Activated T-helper 17 cell treated with anti-CD3 and anti-CD28 coated beads, Interleukin-2, amount 50 U/mL, for 72 hours (primary cell): ENCODE data around the gene IDH3G. TPM values are rescaled to one million over a fixed set of nuclear protein-coding genes. Genes with fewer than 3 reads are reported as not detected.
A peak's percentile ranks its signal among the peaks of the same experiment; 100 is the strongest.

Experiments used
- ATAC-seq: fragments of 150-1000 bp; cut with Tn5 transposase; replicated peaks from 2 replicates; pipeline ENCODE4 v1.10.0; 2021; ENCODE audit warnings: mild to moderate bottlenecking, moderate library complexity
- H3K27ac Mint-ChIP-seq: one replicate; pipeline ENCODE4 v1.8.0; 2022; ENCODE audit warnings: mixed read lengths
- H3K27me3 Mint-ChIP-seq: one replicate; pipeline ENCODE4 v1.8.0; 2022; ENCODE audit warnings: mixed read lengths
- H3K36me3 Mint-ChIP-seq: one replicate; pipeline ENCODE4 v1.8.0; 2022; ENCODE audit warnings: low read depth, mild to moderate bottlenecking, mixed read lengths
- H3K4me1 Mint-ChIP-seq: one replicate; pipeline ENCODE4 v1.8.0; 2022; ENCODE audit warnings: mixed read lengths
- H3K4me3 Mint-ChIP-seq: one replicate; pipeline ENCODE4 v1.8.0; 2022; ENCODE audit warnings: mild to moderate bottlenecking, mixed read lengths
- H3K9me3 Mint-ChIP-seq: one replicate; pipeline ENCODE4 v1.8.0; 2022; ENCODE audit warnings: mixed read lengths
- total RNA-seq, 2 donors: library from RNA; stranded (reverse); gene quantifications; one replicate each; pipeline ENCODE4 v1.2.3, GENCODE V29; 2022

The IDH3G gene
- total RNA-seq, result 10 to 100 TPM; 62.0 to 82.2 TPM

- Mint-ChIP-seq H3K9me3 (no peaks in the 10 kb centered on the region), H3K27me3 (no peaks in the 10 kb centered on the region), H3K4me3 (peak within 1 kb of the TSS; percentile 85), H3K27ac (peak within 1 kb of the TSS; percentile 86), H3K4me1 (no peaks in the 10 kb centered on the region), H3K36me3 (peaks cover 47% of the 10 kb centered on the region)
- peak; percentile 98 for ATAC-seq
Measured at GRCh38 chrX:153794018-153794896, at the start of gene IDH3G, which contains the start of gene SSR4. IDH3G (minus strand) TSS chrX:153794375; CDS start chrX:153794326, 49 bp downstream. SSR4 (plus strand) TSS chrX:153794668; CDS start chrX:153794688, 20 bp downstream.

- H3K36me3 Mint-ChIP-seq, result no peaks in the 10 kb centered on the region
Measured at GRCh38 chrX:153836921-153837320, 42.7 kb upstream of the IDH3G start.

GRCh38 chrX:153832728-153833127 lies 38.6 kb upstream of the IDH3G start:
- H3K36me3 Mint-ChIP-seq, result no peaks in the 10 kb centered on the region
- H3K4me1 Mint-ChIP-seq, result peaks cover under 1% of the 10 kb centered on the region
- no peak overlapping the region for H3K4me3 Mint-ChIP-seq
- no peak for ATAC-seq
- no peak overlapping the region for H3K27ac Mint-ChIP-seq
- no peaks in the 10 kb centered on the region for H3K9me3 Mint-ChIP-seq
- H3K27me3 Mint-ChIP-seq, result no peaks in the 10 kb centered on the region

More at GRCh38 chrX:153836921-153837320, 42.7 kb upstream of the IDH3G start:
- no peak for ATAC-seq
- no peak overlapping the region for H3K27ac Mint-ChIP-seq
- H3K9me3 Mint-ChIP-seq, result no peaks in the 10 kb centered on the region
- no peaks in the 10 kb centered on the region for H3K27me3 Mint-ChIP-seq
- H3K4me3 Mint-ChIP-seq, result no peak overlapping the region
- no peaks in the 10 kb centered on the region for H3K4me1 Mint-ChIP-seq

- H3K36me3 Mint-ChIP-seq, result no peaks in the 10 kb centered on the region
- ATAC-seq, result no peak
- H3K9me3 Mint-ChIP-seq, result no peaks in the 10 kb centered on the region
- H3K4me3 Mint-ChIP-seq, result peak overlapping the region; percentile 43
- peaks cover 9% of the 10 kb centered on the region for H3K4me1 Mint-ChIP-seq
- H3K27me3 Mint-ChIP-seq, result no peaks in the 10 kb centered on the region
- H3K27ac Mint-ChIP-seq, result no peak overlapping the region
Measured at GRCh38 chrX:153831429-153832150, 37.4 kb upstream of the IDH3G start.

GRCh38 chrX:153830640-153831428 lies 36.7 kb upstream of the IDH3G start:
- Mint-ChIP-seq H3K9me3 (no peaks in the 10 kb centered on the region), H3K4me3 (no peak overlapping the region), H3K36me3 (no peaks in the 10 kb centered on the region), H3K27ac (no peak overlapping the region), H3K4me1 (peaks cover 9% of the 10 kb centered on the region), H3K27me3 (no peaks in the 10 kb centered on the region)
- no peak for ATAC-seq

GRCh38 chrX:153829799-153830639 lies 35.8 kb upstream of the IDH3G start, which contains the start of gene PDZD4:
PDZD4 (minus strand) TSS chrX:153830544; CDS start chrX:153830298, 246 bp downstream.
- Mint-ChIP-seq H3K9me3 (no peaks in the 10 kb centered on the region), H3K27ac (no peak within 1 kb of the TSS), H3K27me3 (no peaks in the 10 kb centered on the region), H3K4me1 (peaks cover 9% of the 10 kb centered on the region), H3K36me3 (no peaks in the 10 kb centered on the region), H3K4me3 (peak within 1 kb of the TSS; percentile 43)
- peak; percentile 80 for ATAC-seq

- peak overlapping the region; percentile 43 for H3K4me3 Mint-ChIP-seq
- no peaks in the 10 kb centered on the region for H3K9me3 Mint-ChIP-seq
- peaks cover 9% of the 10 kb centered on the region for H3K4me1 Mint-ChIP-seq
Measured at GRCh38 chrX:153829549-153829798, 35.3 kb upstream of the IDH3G start.

GRCh38 chrX:153828723-153829548 lies 34.8 kb upstream of the IDH3G start:
- Mint-ChIP-seq H3K27ac (no peak overlapping the region), H3K9me3 (no peaks in the 10 kb centered on the region), H3K4me1 (peaks cover 9% of the 10 kb centered on the region), H3K36me3 (no peaks in the 10 kb centered on the region), H3K4me3 (peak overlapping the region; percentile 43), H3K27me3 (no peaks in the 10 kb centered on the region)
- peak; percentile 44 for ATAC-seq

More at GRCh38 chrX:153829549-153829798, 35.3 kb upstream of the IDH3G start:
- H3K27ac Mint-ChIP-seq, result no peak overlapping the region
- H3K27me3 Mint-ChIP-seq, result no peaks in the 10 kb centered on the region
- no peaks in the 10 kb centered on the region for H3K36me3 Mint-ChIP-seq
- ATAC-seq, result no peak

GRCh38 chrX:153828308-153828707 lies 34.1 kb upstream of the IDH3G start:
- Mint-ChIP-seq H3K27me3 (no peaks in the 10 kb centered on the region), H3K27ac (no peak overlapping the region), H3K9me3 (no peaks in the 10 kb centered on the region), H3K36me3 (no peaks in the 10 kb centered on the region), H3K4me1 (peaks cover 9% of the 10 kb centered on the region), H3K4me3 (no peak overlapping the region)
- no peak for ATAC-seq

- Mint-ChIP-seq H3K27ac (no peak overlapping the region), H3K36me3 (no peaks in the 10 kb centered on the region)
Measured at GRCh38 chrX:153827903-153828302, 33.7 kb upstream of the IDH3G start.

GRCh38 chrX:153827016-153827415 lies 32.8 kb upstream of the IDH3G start:
- Mint-ChIP-seq H3K9me3 (no peaks in the 10 kb centered on the region), H3K27ac (no peak overlapping the region), H3K27me3 (no peaks in the 10 kb centered on the region), H3K4me1 (peaks cover 13% of the 10 kb centered on the region), H3K4me3 (peak overlapping the region; percentile 41), H3K36me3 (no peaks in the 10 kb centered on the region)
- no peak for ATAC-seq

More at GRCh38 chrX:153827903-153828302, 33.7 kb upstream of the IDH3G start:
- Mint-ChIP-seq H3K9me3 (no peaks in the 10 kb centered on the region), H3K27me3 (no peaks in the 10 kb centered on the region), H3K4me3 (peak overlapping the region; percentile 41), H3K4me1 (peaks cover 9% of the 10 kb centered on the region)
- ATAC-seq, result no peak

GRCh38 chrX:153825042-153825441 lies 30.9 kb upstream of the IDH3G start:
- ATAC-seq, result no peak

GRCh38 chrX:153824348-153824747 lies 30.2 kb upstream of the IDH3G start:
- no peak overlapping the region for H3K4me3 Mint-ChIP-seq
- no peaks in the 10 kb centered on the region for H3K27me3 Mint-ChIP-seq
- H3K4me1 Mint-ChIP-seq, result peaks cover 13% of the 10 kb centered on the region
- H3K36me3 Mint-ChIP-seq, result no peaks in the 10 kb centered on the region
- ATAC-seq, result no peak
- H3K9me3 Mint-ChIP-seq, result no peaks in the 10 kb centered on the region
- H3K27ac Mint-ChIP-seq, result no peak overlapping the region

More at GRCh38 chrX:153825042-153825441, 30.9 kb upstream of the IDH3G start:
- no peaks in the 10 kb centered on the region for H3K36me3 Mint-ChIP-seq
- no peaks in the 10 kb centered on the region for H3K27me3 Mint-ChIP-seq
- no peaks in the 10 kb centered on the region for H3K9me3 Mint-ChIP-seq
- H3K4me3 Mint-ChIP-seq, result no peak overlapping the region
- H3K4me1 Mint-ChIP-seq, result peaks cover 13% of the 10 kb centered on the region
- no peak overlapping the region for H3K27ac Mint-ChIP-seq
